Nephron progenitor cell (in vitro differentiated cells): ENCODE measurements around the gene TBX1.

Source experiments
- DNase-seq: peaks from one replicate; pipeline ENCODE4 v3.0.0; 2021
- H3K27ac Mint-ChIP-seq: 2 replicates; pipeline ENCODE4 v1.8.0; 2021; ENCODE audit warnings: mild to moderate bottlenecking, moderate library complexity, mixed read lengths
- H3K27me3 Mint-ChIP-seq: 2 replicates; pipeline ENCODE4 v1.8.0; 2021; ENCODE audit warnings: mild to moderate bottlenecking, low read depth, mixed read lengths; ENCODE audit not compliant: poor library complexity
- H3K36me3 Mint-ChIP-seq: 2 replicates; pipeline ENCODE4 v1.8.0; 2021; ENCODE audit warnings: low read depth, mixed read lengths
- H3K4me1 Mint-ChIP-seq: 2 replicates; pipeline ENCODE4 v1.8.0; 2021; ENCODE audit warnings: mixed read lengths
- H3K4me3 Mint-ChIP-seq: 2 replicates; pipeline ENCODE4 v1.8.0; 2021; ENCODE audit warnings: mild to moderate bottlenecking, moderate library complexity, mixed read lengths
- H3K9me3 Mint-ChIP-seq: 2 replicates; pipeline ENCODE4 v1.8.0; 2021; ENCODE audit warnings: mild to moderate bottlenecking, moderate library complexity, mixed read lengths
- CTCF ChIP-seq: fragments of 200-600 bp; sonication (generic); IDR thresholded peaks from 2 replicates; pipeline ENCODE4 v1.5.0; 2021; ENCODE audit warnings: antibody characterized with exemption

The TBX1 gene

GRCh38 chr22:19761725-19762567 is 1.4 kb downstream of the TBX1 start:
- TF ChIP-seq CTCF, result no peak
- H3K36me3 Mint-ChIP-seq, result no peaks in the 10 kb centered on the region
- peaks cover 90% of the 10 kb centered on the region for H3K27me3 Mint-ChIP-seq
- H3K27ac Mint-ChIP-seq, result no peak overlapping the region
- no peak for DNase-seq
- peak overlapping the region; percentile 75 for H3K4me3 Mint-ChIP-seq
- peaks cover 34% of the 10 kb centered on the region for H3K4me1 Mint-ChIP-seq
- H3K9me3 Mint-ChIP-seq, result peaks cover 11% of the 10 kb centered on the region

- H3K27ac Mint-ChIP-seq, result no peak overlapping the region
- no peak overlapping the region for H3K4me3 Mint-ChIP-seq
- peaks cover 33% of the 10 kb centered on the region for H3K4me1 Mint-ChIP-seq
Observed at GRCh38 chr22:19762568-19763457, 2.2 kb downstream of the TBX1 start.

GRCh38 chr22:19763458-19764298 is 3.1 kb downstream of the TBX1 start:
- Mint-ChIP-seq H3K36me3 (no peaks in the 10 kb centered on the region), H3K27ac (no peak overlapping the region), H3K27me3 (peaks cover 90% of the 10 kb centered on the region), H3K4me3 (no peak overlapping the region), H3K9me3 (peaks cover 11% of the 10 kb centered on the region), H3K4me1 (peaks cover 32% of the 10 kb centered on the region)
- TF ChIP-seq CTCF, result no peak
- DNase-seq, result no peak

More at GRCh38 chr22:19762568-19763457, 2.2 kb downstream of the TBX1 start:
- no peaks in the 10 kb centered on the region for H3K36me3 Mint-ChIP-seq
- peaks cover 90% of the 10 kb centered on the region for H3K27me3 Mint-ChIP-seq
- no peak for DNase-seq
- no peak for TF ChIP-seq CTCF
- peaks cover 11% of the 10 kb centered on the region for H3K9me3 Mint-ChIP-seq

- H3K4me3 Mint-ChIP-seq, result no peak overlapping the region
- H3K9me3 Mint-ChIP-seq, result peaks cover 11% of the 10 kb centered on the region
- no peak overlapping the region for H3K27ac Mint-ChIP-seq
- peaks cover 90% of the 10 kb centered on the region for H3K27me3 Mint-ChIP-seq
- no peak for DNase-seq
- TF ChIP-seq CTCF, result no peak
- no peaks in the 10 kb centered on the region for H3K36me3 Mint-ChIP-seq
- H3K4me1 Mint-ChIP-seq, result peaks cover 35% of the 10 kb centered on the region
Observed at GRCh38 chr22:19764299-19764593, 3.7 kb downstream of the TBX1 start.

GRCh38 chr22:19764636-19765476 is 4.3 kb downstream of the TBX1 start:
- DNase-seq, result no peak
- H3K27ac Mint-ChIP-seq, result no peak overlapping the region
- H3K4me3 Mint-ChIP-seq, result no peak overlapping the region
- peaks cover 90% of the 10 kb centered on the region for H3K27me3 Mint-ChIP-seq
- H3K4me1 Mint-ChIP-seq, result peaks cover 32% of the 10 kb centered on the region
- no peaks in the 10 kb centered on the region for H3K36me3 Mint-ChIP-seq
- H3K9me3 Mint-ChIP-seq, result peaks cover 9% of the 10 kb centered on the region
- TF ChIP-seq CTCF, result no peak
